Type B pancreatic cell (in vitro differentiated cells): ENCODE results near the gene NDFIP1. TPM values are rescaled to one million over a fixed set of nuclear protein-coding genes. Genes with fewer than 3 reads are reported as not detected.

Experiments
- DNase-seq: peaks from one replicate; pipeline ENCODE4 v3.0.0; 2021; ENCODE audit warnings: mixed read lengths; ENCODE audit not compliant: unreplicated experiment; ENCODE audit errors: extremely low spot score
- H3K27ac Mint-ChIP-seq: 2 replicates; pipeline ENCODE4 v1.8.0; 2021; ENCODE audit warnings: mild to moderate bottlenecking, mixed read lengths
- H3K27me3 Mint-ChIP-seq: 2 replicates; pipeline ENCODE4 v1.8.0; 2021; ENCODE audit warnings: mixed read lengths
- H3K36me3 Mint-ChIP-seq: 2 replicates; pipeline ENCODE4 v1.8.0; 2021; ENCODE audit warnings: mixed read lengths
- H3K4me1 Mint-ChIP-seq: one replicate; pipeline ENCODE4 v1.8.0; 2021; ENCODE audit warnings: mixed read lengths; ENCODE audit not compliant: unreplicated experiment
- H3K4me3 Mint-ChIP-seq: 2 replicates; pipeline ENCODE4 v1.8.0; 2021; ENCODE audit warnings: mild to moderate bottlenecking, mixed read lengths
- H3K9me3 Mint-ChIP-seq: 2 replicates; pipeline ENCODE4 v1.8.0; 2021; ENCODE audit warnings: mixed read lengths
- total RNA-seq: library from RNA; stranded (reverse); gene quantifications from 2 replicates; pipeline ENCODE4 v1.2.1, GENCODE V29; 2021; ENCODE audit warnings: low replicate concordance
- TF ChIP-seq, protein P1 (sequence below): fragments of 200-600 bp; sonication (generic); conservative IDR thresholded peaks from 2 replicates; pipeline ENCODE4 v1.5.0; 2021; ENCODE audit warnings: antibody characterized with exemption, mild to moderate bottlenecking

The NDFIP1 gene
- total RNA-seq, 1 donor from 2014 or later, result 57.7 TPM

DNA sequence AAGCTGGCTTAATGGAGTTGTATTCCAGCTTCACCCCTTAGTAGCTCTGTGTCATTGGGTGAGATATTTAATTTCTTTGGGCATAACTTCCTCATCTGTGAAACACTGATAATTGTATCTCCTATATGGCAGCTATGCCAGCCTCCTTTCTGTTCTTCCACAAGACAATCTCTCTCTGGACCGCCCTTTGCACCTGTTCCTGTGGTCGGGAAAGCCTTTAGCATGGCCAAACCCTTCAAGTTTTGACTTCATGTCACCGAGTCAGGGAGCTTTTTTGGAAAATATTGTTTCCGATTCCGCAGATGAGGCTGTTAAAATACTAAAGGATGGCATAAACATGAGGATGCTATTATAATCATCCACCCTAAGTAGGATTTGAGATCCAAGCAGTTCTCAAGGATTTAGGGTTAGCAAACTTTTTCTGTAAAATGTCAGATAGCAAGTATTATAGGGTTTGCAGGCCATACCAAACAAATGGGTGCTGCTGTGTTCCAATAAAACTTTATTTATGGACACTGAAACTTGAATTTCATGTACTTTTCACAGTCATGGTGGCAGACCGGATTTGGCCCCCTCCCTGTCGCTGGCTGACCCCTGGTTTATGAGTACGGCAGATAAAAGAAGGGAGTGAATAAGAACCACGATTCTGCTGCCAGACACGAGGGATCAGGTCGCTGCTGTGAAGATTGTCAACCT lies 695 bp upstream of the NDFIP1 start:
- DNase-seq, result no peak
- H3K27ac Mint-ChIP-seq, result peak overlapping the region; percentile 81
- TF ChIP-seq, protein P1, sequence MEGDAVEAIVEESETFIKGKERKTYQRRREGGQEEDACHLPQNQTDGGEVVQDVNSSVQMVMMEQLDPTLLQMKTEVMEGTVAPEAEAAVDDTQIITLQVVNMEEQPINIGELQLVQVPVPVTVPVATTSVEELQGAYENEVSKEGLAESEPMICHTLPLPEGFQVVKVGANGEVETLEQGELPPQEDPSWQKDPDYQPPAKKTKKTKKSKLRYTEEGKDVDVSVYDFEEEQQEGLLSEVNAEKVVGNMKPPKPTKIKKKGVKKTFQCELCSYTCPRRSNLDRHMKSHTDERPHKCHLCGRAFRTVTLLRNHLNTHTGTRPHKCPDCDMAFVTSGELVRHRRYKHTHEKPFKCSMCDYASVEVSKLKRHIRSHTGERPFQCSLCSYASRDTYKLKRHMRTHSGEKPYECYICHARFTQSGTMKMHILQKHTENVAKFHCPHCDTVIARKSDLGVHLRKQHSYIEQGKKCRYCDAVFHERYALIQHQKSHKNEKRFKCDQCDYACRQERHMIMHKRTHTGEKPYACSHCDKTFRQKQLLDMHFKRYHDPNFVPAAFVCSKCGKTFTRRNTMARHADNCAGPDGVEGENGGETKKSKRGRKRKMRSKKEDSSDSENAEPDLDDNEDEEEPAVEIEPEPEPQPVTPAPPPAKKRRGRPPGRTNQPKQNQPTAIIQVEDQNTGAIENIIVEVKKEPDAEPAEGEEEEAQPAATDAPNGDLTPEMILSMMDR, result no peak
- peaks cover 23% of the 10 kb centered on the region for H3K4me1 Mint-ChIP-seq
- no peaks in the 10 kb centered on the region for H3K27me3 Mint-ChIP-seq
- no peaks in the 10 kb centered on the region for H3K9me3 Mint-ChIP-seq
- H3K36me3 Mint-ChIP-seq, result peaks cover 3% of the 10 kb centered on the region
- H3K4me3 Mint-ChIP-seq, result peak overlapping the region; percentile 81

DNA sequence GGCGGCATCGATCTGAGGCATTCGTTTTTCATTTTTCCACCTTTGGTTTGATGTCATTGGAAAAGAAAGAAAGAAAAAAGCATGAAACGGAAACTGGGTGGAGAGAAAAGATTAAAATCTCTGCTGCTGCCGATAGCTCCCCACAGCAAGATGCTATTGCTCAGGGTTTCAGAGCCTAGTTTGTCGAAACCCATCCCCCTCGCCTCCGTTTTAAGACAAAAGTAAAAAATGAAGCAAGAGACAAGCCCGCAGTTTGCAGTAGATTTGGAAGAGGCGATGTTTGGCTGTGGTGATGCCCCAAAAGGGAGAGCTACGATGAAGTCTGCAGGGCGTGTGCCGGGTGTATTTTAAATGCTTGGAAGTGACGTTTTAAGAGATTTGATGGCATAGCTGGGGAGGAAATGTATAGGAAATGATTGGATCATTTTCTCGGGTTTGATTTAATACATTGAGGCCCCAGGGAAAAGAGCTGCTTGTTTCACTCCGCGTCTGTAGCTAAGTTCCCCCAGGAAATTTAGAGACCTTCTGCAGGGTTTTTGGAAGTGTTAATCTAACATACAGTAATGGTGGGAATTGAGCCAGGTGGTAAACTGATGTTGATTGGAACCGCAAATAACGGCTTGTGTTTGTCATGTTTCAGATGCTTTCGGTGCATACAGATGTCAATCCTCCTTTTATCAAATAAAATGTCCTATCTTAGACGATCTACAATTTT lies 909 bp downstream of the NDFIP1 start:
- Mint-ChIP-seq H3K4me3 (peak overlapping the region; percentile 99), H3K36me3 (peaks cover 14% of the 10 kb centered on the region), H3K9me3 (no peaks in the 10 kb centered on the region), H3K27ac (peak overlapping the region; percentile 97), H3K27me3 (no peaks in the 10 kb centered on the region), H3K4me1 (peaks cover 26% of the 10 kb centered on the region)
- TF ChIP-seq, protein P1, result no peak
- DNase-seq, result no peak

DNA sequence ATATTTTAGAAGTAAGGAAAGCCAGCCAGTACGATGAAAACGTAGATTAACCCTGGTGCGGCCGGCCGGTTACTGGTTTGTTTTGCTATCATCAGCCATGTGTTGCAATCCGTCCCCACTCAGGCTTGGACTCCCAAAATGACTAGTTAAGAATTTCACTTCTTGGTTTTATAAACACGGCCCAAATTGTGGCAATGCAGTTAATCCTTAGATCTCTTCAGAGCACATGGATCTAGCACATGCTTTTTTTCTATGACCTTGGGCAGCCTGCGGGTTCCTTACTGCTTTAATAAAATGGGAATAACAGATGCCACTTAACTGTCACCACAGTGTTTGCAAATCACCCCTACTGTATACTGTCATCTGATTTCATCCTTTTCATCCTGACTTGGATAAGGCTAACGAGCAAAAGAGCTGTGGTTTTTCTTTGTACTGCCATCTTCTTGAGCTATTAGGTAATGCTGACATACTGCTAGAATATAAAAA lies 1.5 kb downstream of the NDFIP1 start:
- Mint-ChIP-seq H3K36me3 (peaks cover 17% of the 10 kb centered on the region), H3K27me3 (no peaks in the 10 kb centered on the region), H3K27ac (peak overlapping the region; percentile 97), H3K4me1 (peaks cover 29% of the 10 kb centered on the region), H3K9me3 (no peaks in the 10 kb centered on the region), H3K4me3 (peak overlapping the region; percentile 99)
- TF ChIP-seq, protein P1, result peak; percentile 19
- no peak for DNase-seq

DNA sequence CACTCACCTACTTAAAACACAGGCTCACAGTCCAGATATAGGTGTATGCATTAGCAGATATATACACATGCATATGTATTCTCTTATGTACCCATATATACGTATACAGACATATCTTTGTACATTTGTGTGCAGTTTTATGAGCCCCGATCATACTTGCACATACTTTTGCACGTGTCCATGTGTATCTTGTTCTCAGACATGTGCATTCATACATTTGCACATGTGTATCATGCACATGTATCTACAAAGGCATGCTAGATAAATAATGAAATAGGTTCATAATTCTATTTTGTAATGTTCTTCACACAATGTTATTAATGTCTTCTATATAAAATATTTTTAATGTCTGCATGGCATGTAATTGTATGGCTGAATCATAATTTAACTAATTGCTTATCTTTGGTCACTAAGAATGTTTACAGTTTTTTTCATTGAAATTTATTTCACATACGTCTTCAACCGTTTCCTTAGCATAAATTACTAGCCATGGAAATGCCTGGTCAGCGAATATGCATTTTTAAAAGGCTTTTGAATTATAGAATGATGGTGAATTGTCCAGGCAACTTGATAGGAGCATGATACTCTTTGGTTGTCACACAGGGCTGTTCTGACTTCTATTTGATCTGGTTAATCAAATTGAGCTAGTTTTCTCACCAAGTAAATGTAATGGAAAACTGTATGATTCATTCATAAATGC lies 2.6 kb downstream of the NDFIP1 start:
- H3K9me3 Mint-ChIP-seq, result no peaks in the 10 kb centered on the region
- H3K4me3 Mint-ChIP-seq, result peak overlapping the region; percentile 99
- peak overlapping the region; percentile 97 for H3K27ac Mint-ChIP-seq
- TF ChIP-seq, protein P1, result no peak
- no peaks in the 10 kb centered on the region for H3K27me3 Mint-ChIP-seq
- H3K36me3 Mint-ChIP-seq, result peaks cover 17% of the 10 kb centered on the region
- DNase-seq, result no peak
- peaks cover 34% of the 10 kb centered on the region for H3K4me1 Mint-ChIP-seq

DNA sequence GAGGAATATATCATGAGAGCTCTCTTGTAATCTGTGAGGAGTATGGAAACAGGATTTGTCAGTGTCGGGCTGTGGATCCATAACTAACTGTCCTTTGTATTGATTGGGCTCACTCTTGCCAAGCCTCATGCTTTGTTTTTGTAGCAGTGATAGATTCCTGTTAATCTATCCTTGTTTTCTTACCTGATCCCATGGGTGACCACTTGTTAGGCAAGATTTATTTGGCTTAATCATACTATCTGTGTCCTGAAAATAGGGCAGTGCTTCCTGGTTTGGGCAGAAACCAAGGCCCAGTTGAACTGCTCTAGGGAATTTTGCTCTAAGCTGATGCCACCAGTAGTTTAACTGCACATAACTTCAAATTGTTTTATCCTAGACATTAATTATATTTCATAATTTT lies 6.1 kb downstream of the NDFIP1 start:
- TF ChIP-seq, protein P1, result no peak
- H3K4me3 Mint-ChIP-seq, result no peak overlapping the region
- H3K4me1 Mint-ChIP-seq, result peaks cover 42% of the 10 kb centered on the region
- peaks cover 20% of the 10 kb centered on the region for H3K36me3 Mint-ChIP-seq
- H3K9me3 Mint-ChIP-seq, result no peaks in the 10 kb centered on the region
- DNase-seq, result no peak
- no peak overlapping the region for H3K27ac Mint-ChIP-seq
- no peaks in the 10 kb centered on the region for H3K27me3 Mint-ChIP-seq
